CD14-positive monocyte (primary cell): ENCODE results near the gene CST7. TPM values are rescaled to one million over a fixed set of nuclear protein-coding genes. Genes with fewer than 3 reads are reported as not detected.
"Not testable (repeated sequence)": the region's sequence is repeated elsewhere in the genome, so short reads cannot be mapped to it uniquely, and the experiment has no call there.

Experiments
- DNase-seq, 3 donors: peaks; one replicate each; pipeline ENCODE4 v3.0.0-alpha.2; 2011 to 2022
- H2AFZ ChIP-seq: 2 replicates; pipeline ENCODE4 v1.6.0; 2012; ENCODE audit warnings: mild to moderate bottlenecking, low read depth, low read length, inconsistent platforms; ENCODE audit not compliant: insufficient read depth, poor library complexity, severe bottlenecking
- H3K27ac ChIP-seq, 2 donors: 1 replicate in 1 of 2; 2 replicates in 1 of 2; pipeline ENCODE4 v1.5.1; 2012 to 2013; ENCODE audit warnings: low read length in 2 of 2, control low read depth in 1 of 2, inconsistent platforms in 1 of 2, low read depth in 1 of 2, mild to moderate bottlenecking in 1 of 2
- H3K27me3 ChIP-seq, 2 donors: one replicate each; pipeline versions ENCODE4 v1.6.0 to v1.6.1; 2011 to 2013; ENCODE audit warnings: low read length in 2 of 2; ENCODE audit not compliant: control insufficient read depth in 2 of 2, insufficient read depth in 2 of 2
- H3K36me3 ChIP-seq, 2 donors: replicated peaks in 1 of 2; 1 replicate in 1 of 2; 2 replicates in 1 of 2; pipeline versions ENCODE4 v1.5.1 to v1.6.1; 2012 to 2013; ENCODE audit warnings: low read length in 2 of 2, control low read depth in 1 of 2, inconsistent platforms in 1 of 2, mild to moderate bottlenecking in 1 of 2; ENCODE audit not compliant: insufficient read depth in 2 of 2, control insufficient read depth in 1 of 2
- H3K4me1 ChIP-seq, 2 donors: 1 replicate in 1 of 2; 2 replicates in 1 of 2; pipeline versions ENCODE4 v1.5.1 to v1.6.1; 2012 to 2013; ENCODE audit warnings: low read length in 2 of 2, control low read depth in 1 of 2, inconsistent platforms in 1 of 2, mild to moderate bottlenecking in 1 of 2, moderate library complexity in 1 of 2; ENCODE audit not compliant: insufficient read depth in 2 of 2, control insufficient read depth in 1 of 2
- H3K4me2 ChIP-seq: replicated peaks from 2 replicates; pipeline ENCODE3; 2012; ENCODE audit warnings: low read length, moderate library complexity, mild to moderate bottlenecking; ENCODE audit not compliant: poor library complexity, severe bottlenecking; ENCODE audit errors: extremely low read depth
- H3K4me3 ChIP-seq, 3 experiments: fragments of 200-600 bp in 1 of 3; sonication (generic) in 1 of 3; replicated peaks in 1 of 3; 1 replicate in 2 of 3; 2 replicates in 1 of 3; pipeline ENCODE4 v1.5.1; 2011 to 2013; ENCODE audit warnings: low read length in 3 of 3, mild to moderate bottlenecking in 3 of 3, control low read depth in 2 of 3, low read depth in 2 of 3, inconsistent platforms in 1 of 3, moderate library complexity in 1 of 3
- H3K79me2 ChIP-seq: 2 replicates; pipeline ENCODE4 v1.6.0; 2012; ENCODE audit warnings: mild to moderate bottlenecking, control low read depth, inconsistent platforms, low read length, moderate library complexity; ENCODE audit not compliant: insufficient read depth
- H3K9ac ChIP-seq: 2 replicates; pipeline ENCODE4 v1.6.0; 2017; ENCODE audit warnings: low read length, mild to moderate bottlenecking; ENCODE audit not compliant: insufficient read depth, poor library complexity, severe bottlenecking
- H3K9me3 ChIP-seq, 2 donors: replicated peaks in 1 of 2; 1 replicate in 1 of 2; 2 replicates in 1 of 2; pipeline versions ENCODE4 v1.5.1 to v1.6.1; 2012 to 2013; ENCODE audit warnings: low read length in 2 of 2, control low read depth in 1 of 2; ENCODE audit not compliant: control insufficient read depth in 1 of 2, insufficient read depth in 1 of 2
- H4K20me1 ChIP-seq: 2 replicates; pipeline ENCODE4 v1.6.0; 2012; ENCODE audit warnings: mild to moderate bottlenecking, low read length, control low read depth, moderate library complexity; ENCODE audit not compliant: insufficient read depth
- H3K27ac Mint-ChIP-seq, 7 donors: one replicate each; pipeline ENCODE4 v1.8.0; 2020; ENCODE audit warnings: mild to moderate bottlenecking in 7 of 7, mixed read lengths in 7 of 7, moderate library complexity in 6 of 7, inconsistent platforms in 2 of 7
- H3K27me3 Mint-ChIP-seq, 3 donors: one replicate each; pipeline ENCODE4 v1.8.0; 2021 to 2022; ENCODE audit warnings: low read depth in 3 of 3, mild to moderate bottlenecking in 3 of 3, mixed read lengths in 3 of 3, moderate library complexity in 3 of 3, inconsistent platforms in 1 of 3
- H3K36me3 Mint-ChIP-seq, 2 donors: one replicate each; pipeline ENCODE4 v1.8.0; 2020; ENCODE audit warnings: mixed read lengths in 2 of 2, inconsistent platforms in 1 of 2, mild to moderate bottlenecking in 1 of 2
- H3K4me1 Mint-ChIP-seq: one replicate; pipeline ENCODE4 v1.8.0; 2020; ENCODE audit warnings: mild to moderate bottlenecking, mixed read lengths
- H3K4me3 Mint-ChIP-seq, 2 donors: one replicate each; pipeline ENCODE4 v1.8.0; 2020; ENCODE audit warnings: mild to moderate bottlenecking in 2 of 2, mixed read lengths in 2 of 2, moderate library complexity in 1 of 2
- H3K9me3 Mint-ChIP-seq, 7 donors: one replicate each; pipeline ENCODE4 v1.8.0; 2020 to 2022; ENCODE audit warnings: mixed read lengths in 7 of 7, mild to moderate bottlenecking in 6 of 7, moderate library complexity in 6 of 7, inconsistent platforms in 2 of 7
- CTCF ChIP-seq: fragments of 200-600 bp; IDR thresholded peaks from one replicate; pipeline ENCODE4 v1.8.0; 2022; ENCODE audit warnings: antibody characterized with exemption, mild to moderate bottlenecking
- WGBS: methylation state at CpG from one replicate; pipeline ENCODE4 v1.1.5; 2013; ENCODE audit warnings: missing lambda C conversion rate; ENCODE audit not compliant: insufficient coverage; 5-methylcytosine and 5-hydroxymethylcytosine counted together
- intact Hi-C, 2 donors: fragments of 100-400 bp; cut with micrococcal nuclease; formaldehyde crosslinking; loops; one replicate each; pipeline versions ENCODE4 v1.15.0 to v1.15.1; 2023
- polyA plus RNA-seq, 3 donors: library from polyadenylated mRNA; depleted of rRNA in 1 of 3; unstranded in 2 of 3; stranded (reverse) in 1 of 3; fragments of 300-500 nt in 2 of 3; fragments of >200 nt in 1 of 3; fragmentation: Illumina TruSeq in 2 of 3; gene quantifications; 1 replicate in 2 of 3; 2 replicates in 1 of 3; pipeline ENCODE4 v1.2.3, GENCODE V29; 2012 to 2021

CST7 gene
- polyA plus RNA-seq, 3 donors: 1.2 to 3.2 (median 1.8) TPM

GRCh38 chr20:24948396-24948938, 602 bp upstream of the CST7 start:
- H3K79me2 ChIP-seq: peaks cover 44% of the 10 kb centered on the region
- H3K4me1 ChIP-seq: peaks cover 48 to 50% of the 10 kb centered on the region in 2 donors
- H3K27ac ChIP-seq, H3K36me3 ChIP-seq, DNase-seq, H3K9me3 ChIP-seq, H4K20me1 ChIP-seq, H3K36me3 Mint-ChIP-seq, intact Hi-C loops, H3K27me3 ChIP-seq, H3K27me3 Mint-ChIP-seq, H3K4me3 ChIP-seq: not testable (repeated sequence)
- no CpG with 5 or more reads among the region's 4 CpGs for WGBS
- peak overlapping the region; percentile 66 for H2AFZ ChIP-seq
- H3K4me2 ChIP-seq: peak overlapping the region; percentile 63
- H3K9ac ChIP-seq: peak overlapping the region; percentile 56
- Mint-ChIP-seq H3K4me3 (peak overlapping the region in 1 of 2 donors; percentile 83), H3K4me1 (peaks cover 57% of the 10 kb centered on the region), H3K9me3 (peaks cover 25 to 36% (median 29%) of the 10 kb centered on the region in 7 donors), H3K27ac (peak overlapping the region in 4 of 7 donors; percentile 70 to 88 (median 75))

DNA sequence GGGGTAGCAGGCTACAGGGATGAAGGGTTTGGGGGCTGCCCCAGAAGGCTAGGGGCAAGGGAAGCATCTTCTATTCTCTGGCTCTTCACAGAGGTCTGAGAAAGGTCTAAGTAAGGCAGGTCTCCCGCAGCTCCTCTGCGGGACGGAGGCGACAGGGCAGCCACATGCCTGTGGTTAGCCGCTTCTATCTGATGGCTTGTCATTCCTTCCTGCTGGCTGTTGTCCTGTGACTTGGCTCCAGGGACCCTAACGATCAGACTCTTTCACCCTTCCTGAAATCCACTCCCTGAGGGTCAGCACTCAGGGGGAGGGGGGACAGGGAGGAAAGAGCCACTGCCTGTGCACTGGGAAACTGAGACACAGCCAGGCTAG, 673 bp downstream of the CST7 start:
- H3K27me3 Mint-ChIP-seq: peaks cover 0 to 9% (median 2%) of the 10 kb centered on the region in 3 donors
- H3K9me3 ChIP-seq: peaks cover 0 to 5% of the 10 kb centered on the region in 2 donors
- H3K9me3 Mint-ChIP-seq: peaks cover 20 to 30% (median 24%) of the 10 kb centered on the region in 7 donors
- peak overlapping the region; percentile 2 to 70 for H3K27ac ChIP-seq
- H3K79me2 ChIP-seq: peaks cover 54% of the 10 kb centered on the region
- H3K4me3 Mint-ChIP-seq: peak overlapping the region; percentile 70 to 83
- H2AFZ ChIP-seq: peak overlapping the region; percentile 66
- H4K20me1 ChIP-seq: no peaks in the 10 kb centered on the region
- intact Hi-C loops: no loop called here
- no peak for DNase-seq
- H3K36me3 ChIP-seq: no peaks in the 10 kb centered on the region
- H3K27ac Mint-ChIP-seq: peak overlapping the region in 5 of 7 donors; percentile 58 to 87 (median 75)
- no peak for TF ChIP-seq CTCF
- no peaks in the 10 kb centered on the region for H3K27me3 ChIP-seq
- 0% methylated on average over 5 of the region's 6 CpGs for WGBS
- H3K36me3 Mint-ChIP-seq: peaks cover 5 to 15% of the 10 kb centered on the region in 2 donors
- H3K4me2 ChIP-seq: peak overlapping the region; percentile 63
- H3K4me3 ChIP-seq: peak overlapping the region in 1 of 3 experiments; percentile 59
- H3K9ac ChIP-seq: peak overlapping the region; percentile 52
- peaks cover 68% of the 10 kb centered on the region for H3K4me1 Mint-ChIP-seq
- peaks cover 60 to 61% of the 10 kb centered on the region in 2 donors for H3K4me1 ChIP-seq
